Endodermal cell (in vitro differentiated cells): Measurements from ENCODE around the gene CADM4. TPM values are rescaled to one million over a fixed set of nuclear protein-coding genes. Genes with fewer than 3 reads are reported as not detected.

ENCODE experiments used
- DNase-seq: peaks from one replicate; pipeline ENCODE4 v3.0.0-alpha.2; 2017
- H3K27ac ChIP-seq: 2 replicates; pipeline ENCODE4 v1.5.1; 2013; ENCODE audit warnings: mild to moderate bottlenecking, low read depth, low read length, moderate library complexity
- H3K27me3 ChIP-seq: 2 replicates; pipeline ENCODE4 v1.6.1; 2013; ENCODE audit warnings: mild to moderate bottlenecking, low read length, moderate library complexity; ENCODE audit not compliant: insufficient read depth, control insufficient read depth, poor library complexity, severe bottlenecking
- H3K36me3 ChIP-seq: 2 replicates; pipeline ENCODE4 v1.7.0; 2013; ENCODE audit warnings: mild to moderate bottlenecking, low read length, moderate library complexity; ENCODE audit not compliant: control insufficient read depth, insufficient read depth
- H3K4me1 ChIP-seq: one replicate; pipeline ENCODE4 v1.7.0; 2013; ENCODE audit warnings: low read length; ENCODE audit not compliant: control insufficient read depth, insufficient read depth
- H3K4me3 ChIP-seq: 2 replicates; pipeline ENCODE4 v1.5.1; 2013; ENCODE audit warnings: mild to moderate bottlenecking, low read length, moderate library complexity
- H3K9ac ChIP-seq: 2 replicates; pipeline ENCODE4 v1.6.1; 2013; ENCODE audit warnings: mild to moderate bottlenecking, low read length, moderate library complexity; ENCODE audit not compliant: poor library complexity, severe bottlenecking; ENCODE audit errors: extremely low read depth
- H3K9me3 ChIP-seq: 2 replicates; pipeline ENCODE4 v1.6.1; 2013; ENCODE audit warnings: mild to moderate bottlenecking, low read length, moderate library complexity; ENCODE audit not compliant: control insufficient read depth
- H3K27ac Mint-ChIP-seq: 2 replicates; pipeline ENCODE4 v1.8.0; 2020; ENCODE audit warnings: mixed read lengths
- H3K27me3 Mint-ChIP-seq: 2 replicates; pipeline ENCODE4 v1.8.0; 2021; ENCODE audit warnings: mild to moderate bottlenecking, mixed read lengths; ENCODE audit not compliant: insufficient read depth
- H3K36me3 Mint-ChIP-seq: 2 replicates; pipeline ENCODE4 v1.8.0; 2020; ENCODE audit warnings: low read depth, mixed read lengths
- H3K4me1 Mint-ChIP-seq: 2 replicates; pipeline ENCODE4 v1.8.0; 2020; ENCODE audit warnings: mixed read lengths
- H3K4me3 Mint-ChIP-seq: 2 replicates; pipeline ENCODE4 v1.8.0; 2020; ENCODE audit warnings: mild to moderate bottlenecking, moderate library complexity, mixed read lengths
- H3K9me3 Mint-ChIP-seq: 2 replicates; pipeline ENCODE4 v1.8.0; 2020; ENCODE audit warnings: mild to moderate bottlenecking, mixed read lengths
- WGBS, 2 experiments: methylation state at CpG; one replicate each; pipeline versions ENCODE4 v1.1.5 to v1.1.7; 2013; ENCODE audit warnings: missing lambda C conversion rate in 2 of 2, mixed read lengths in 1 of 2; ENCODE audit not compliant: insufficient coverage in 1 of 2, insufficient read length in 1 of 2; 5-methylcytosine and 5-hydroxymethylcytosine counted together
- total RNA-seq, 2 donors: library from RNA; stranded (reverse); fragmentation: NEBNext Ultra II Directional in 1 of 2; extraction: Animal tissue kit (Norgen Biotek cat#: 25700) in 1 of 2; gene quantifications; 2 replicates in 1 of 2; 3 replicates in 1 of 2; pipeline ENCODE4 v1.2.1, GENCODE V29; 2021
- TF ChIP-seq, protein P1 (sequence below): fragments of 200-600 bp; sonication (generic); conservative IDR thresholded peaks from 2 replicates; pipeline ENCODE4 v1.5.0; 2021; ENCODE audit warnings: antibody characterized with exemption, mild to moderate bottlenecking

Gene CADM4
- total RNA-seq, 2 donors from 2014 or later, result 9.3 to 19.9 TPM

DNA sequence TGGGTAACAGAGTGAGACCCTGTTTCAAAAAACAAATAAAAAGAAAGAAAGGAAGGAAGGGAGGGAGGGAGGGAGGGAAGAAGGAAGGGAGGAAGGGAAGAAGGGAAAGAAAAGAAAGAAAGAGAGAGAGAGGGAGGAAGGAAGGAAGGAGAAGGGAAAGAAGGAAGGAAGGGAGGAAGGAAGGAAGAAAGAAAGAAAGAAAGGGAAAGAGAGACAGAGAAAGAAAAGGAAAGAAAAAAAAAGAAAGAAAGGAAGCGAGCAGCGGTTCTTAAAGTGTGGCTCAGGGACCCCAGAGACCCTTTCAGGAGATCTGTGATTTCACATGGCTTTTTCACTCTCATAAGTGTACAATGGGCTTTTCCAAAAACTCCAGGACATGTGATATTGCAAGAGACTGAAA, 9.9 kb upstream of the CADM4 start:
- H3K27me3 Mint-ChIP-seq, result peaks cover 9% of the 10 kb centered on the region
- Histone ChIP-seq H3K36me3 (peaks cover 36% of the 10 kb centered on the region), H3K9me3 (peaks cover 10% of the 10 kb centered on the region), H3K4me3 (no peak overlapping the region), H3K9ac (no peak overlapping the region), H3K27ac (no peak overlapping the region), H3K4me1 (no peaks in the 10 kb centered on the region), H3K27me3 (no peaks in the 10 kb centered on the region)
- peaks cover 22% of the 10 kb centered on the region for H3K9me3 Mint-ChIP-seq
- H3K27ac Mint-ChIP-seq, result no peak overlapping the region
- WGBS, 2 experiments, result 88 to 98% methylated on average over 2 of the region's 2 CpGs
- no peak overlapping the region for H3K4me3 Mint-ChIP-seq
- no peak for DNase-seq
- no peaks in the 10 kb centered on the region for H3K4me1 Mint-ChIP-seq
- peaks cover 43% of the 10 kb centered on the region for H3K36me3 Mint-ChIP-seq
- TF ChIP-seq, protein P1, sequence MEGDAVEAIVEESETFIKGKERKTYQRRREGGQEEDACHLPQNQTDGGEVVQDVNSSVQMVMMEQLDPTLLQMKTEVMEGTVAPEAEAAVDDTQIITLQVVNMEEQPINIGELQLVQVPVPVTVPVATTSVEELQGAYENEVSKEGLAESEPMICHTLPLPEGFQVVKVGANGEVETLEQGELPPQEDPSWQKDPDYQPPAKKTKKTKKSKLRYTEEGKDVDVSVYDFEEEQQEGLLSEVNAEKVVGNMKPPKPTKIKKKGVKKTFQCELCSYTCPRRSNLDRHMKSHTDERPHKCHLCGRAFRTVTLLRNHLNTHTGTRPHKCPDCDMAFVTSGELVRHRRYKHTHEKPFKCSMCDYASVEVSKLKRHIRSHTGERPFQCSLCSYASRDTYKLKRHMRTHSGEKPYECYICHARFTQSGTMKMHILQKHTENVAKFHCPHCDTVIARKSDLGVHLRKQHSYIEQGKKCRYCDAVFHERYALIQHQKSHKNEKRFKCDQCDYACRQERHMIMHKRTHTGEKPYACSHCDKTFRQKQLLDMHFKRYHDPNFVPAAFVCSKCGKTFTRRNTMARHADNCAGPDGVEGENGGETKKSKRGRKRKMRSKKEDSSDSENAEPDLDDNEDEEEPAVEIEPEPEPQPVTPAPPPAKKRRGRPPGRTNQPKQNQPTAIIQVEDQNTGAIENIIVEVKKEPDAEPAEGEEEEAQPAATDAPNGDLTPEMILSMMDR, result no peak

DNA sequence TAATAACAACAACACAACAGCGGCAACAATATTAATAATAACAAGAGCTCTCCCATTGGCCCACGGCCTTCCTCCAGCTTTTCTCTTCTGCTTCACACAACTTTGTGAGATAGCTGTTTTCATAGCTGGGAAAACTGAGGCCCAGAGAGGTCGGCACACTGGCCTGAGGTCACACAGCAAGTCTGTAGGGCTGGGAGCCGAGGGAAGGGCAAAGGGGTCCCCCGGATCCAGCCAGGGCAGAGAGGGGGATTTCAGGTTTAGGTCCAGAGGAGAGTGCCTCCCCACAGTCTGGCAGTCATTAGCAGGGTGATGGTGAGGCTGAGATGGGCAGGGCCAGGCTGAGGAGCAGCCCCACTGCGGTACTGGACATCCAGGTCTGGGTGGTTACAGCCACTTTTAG, 9.0 kb upstream of the CADM4 start:
- peaks cover 22% of the 10 kb centered on the region for H3K9me3 Mint-ChIP-seq
- no peak overlapping the region for H3K4me3 ChIP-seq
- no peak overlapping the region for H3K9ac ChIP-seq
- TF ChIP-seq, protein P1, result no peak
- H3K36me3 Mint-ChIP-seq, result peaks cover 38% of the 10 kb centered on the region
- no peak for DNase-seq
- no peak overlapping the region for H3K27ac Mint-ChIP-seq
- H3K4me1 Mint-ChIP-seq, result no peaks in the 10 kb centered on the region
- H3K36me3 ChIP-seq, result peaks cover 30% of the 10 kb centered on the region
- H3K27ac ChIP-seq, result no peak overlapping the region
- no peaks in the 10 kb centered on the region for H3K27me3 ChIP-seq
- peaks cover 10% of the 10 kb centered on the region for H3K9me3 ChIP-seq
- WGBS, 2 experiments, result 80 to 95% methylated on average over 1 to 6 of the region's 6 CpGs
- no peak overlapping the region for H3K4me3 Mint-ChIP-seq
- peaks cover 15% of the 10 kb centered on the region for H3K27me3 Mint-ChIP-seq
- no peaks in the 10 kb centered on the region for H3K4me1 ChIP-seq

DNA sequence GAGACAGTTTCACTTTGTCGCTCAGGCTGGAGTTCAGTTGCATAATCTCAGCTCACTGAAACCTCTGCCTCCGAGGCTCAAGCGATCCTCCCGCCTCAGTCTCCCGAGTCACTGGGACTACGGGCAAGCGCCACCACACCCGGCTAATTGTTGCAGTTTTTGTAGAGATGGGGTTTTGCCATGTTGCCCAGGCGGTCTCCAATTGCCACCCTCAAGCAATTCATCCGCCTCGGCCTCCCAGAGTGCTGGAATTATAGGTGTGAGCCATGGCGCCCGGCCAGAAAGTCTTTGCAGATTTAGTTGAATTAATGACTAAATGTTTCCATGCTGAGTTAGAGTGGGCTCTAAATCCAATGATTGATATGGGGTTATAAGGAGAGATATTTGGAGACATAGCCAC, 4.5 kb upstream of the CADM4 start:
- Mint-ChIP-seq H3K36me3 (peaks cover 28% of the 10 kb centered on the region), H3K27me3 (peaks cover 53% of the 10 kb centered on the region), H3K4me3 (no peak overlapping the region), H3K27ac (no peak overlapping the region), H3K9me3 (peaks cover 24% of the 10 kb centered on the region), H3K4me1 (no peaks in the 10 kb centered on the region)
- Histone ChIP-seq H3K27me3 (peaks cover 18% of the 10 kb centered on the region), H3K27ac (no peak overlapping the region), H3K4me3 (no peak overlapping the region), H3K36me3 (peaks cover 18% of the 10 kb centered on the region), H3K9me3 (peaks cover 10% of the 10 kb centered on the region), H3K9ac (no peak overlapping the region), H3K4me1 (no peaks in the 10 kb centered on the region)
- WGBS, 2 experiments, result 89 to 90% methylated on average over 9 to 13 of the region's 13 CpGs
- TF ChIP-seq, protein P1, result no peak
- DNase-seq, result no peak
